Neuronal stem cell (in vitro differentiated cells): ENCODE measurements around the gene TMEM218.

Experiments
- DNase-seq: peaks from one replicate; pipeline ENCODE4 v3.0.0-alpha.2; 2013; ENCODE audit warnings: low spot score
- H2AFZ ChIP-seq: one replicate; pipeline ENCODE4 v1.6.1; 2013; ENCODE audit warnings: mild to moderate bottlenecking, low read length, inconsistent platforms
- H2AK5ac ChIP-seq: 2 replicates; pipeline ENCODE4 v1.6.1; 2013; ENCODE audit warnings: low read depth, mild to moderate bottlenecking, inconsistent platforms, low read length, moderate library complexity, mixed read lengths
- H2BK120ac ChIP-seq: 2 replicates; pipeline ENCODE4 v1.6.1; 2013; ENCODE audit warnings: low read depth, mild to moderate bottlenecking, inconsistent platforms, low read length, moderate library complexity, mixed read lengths
- H2BK12ac ChIP-seq: one replicate; pipeline ENCODE4 v1.6.1; 2013; ENCODE audit warnings: low read length, inconsistent platforms
- H2BK15ac ChIP-seq: 2 replicates; pipeline ENCODE4 v1.6.1; 2013; ENCODE audit warnings: mild to moderate bottlenecking, low read length, inconsistent platforms, mixed read lengths
- H2BK5ac ChIP-seq: one replicate; pipeline ENCODE4 v1.6.1; 2013; ENCODE audit warnings: inconsistent platforms, mild to moderate bottlenecking, low read length, moderate library complexity
- H3K14ac ChIP-seq: one replicate; pipeline ENCODE4 v1.6.1; 2013; ENCODE audit warnings: low read length, inconsistent platforms
- H3K18ac ChIP-seq: 2 replicates; pipeline ENCODE4 v1.6.1; 2013; ENCODE audit warnings: low read length, inconsistent platforms
- H3K23ac ChIP-seq: 2 replicates; pipeline ENCODE4 v1.6.1; 2013; ENCODE audit warnings: low read depth, mild to moderate bottlenecking, mixed read lengths, low read length, inconsistent platforms; ENCODE audit not compliant: poor library complexity
- H3K27ac ChIP-seq: replicated peaks from 3 replicates; pipeline ENCODE4 v1.5.1; 2013; ENCODE audit warnings: low read length, inconsistent platforms
- H3K27me3 ChIP-seq, 3 experiments: 2 replicates each; pipeline ENCODE4 v1.6.1; 2013; ENCODE audit warnings: low read length in 3 of 3, mild to moderate bottlenecking in 2 of 3, inconsistent platforms in 1 of 3, low read depth in 1 of 3, mixed read lengths in 1 of 3, moderate library complexity in 1 of 3; ENCODE audit not compliant: control insufficient read depth in 3 of 3, insufficient read depth in 3 of 3
- H3K36me3 ChIP-seq, 2 donors: replicated peaks in 1 of 2; 2 replicates each; pipeline ENCODE4 v1.6.1; 2013; ENCODE audit warnings: low read length in 2 of 2; ENCODE audit not compliant: control insufficient read depth in 2 of 2, insufficient read depth in 2 of 2
- H3K4ac ChIP-seq: 2 replicates; pipeline ENCODE4 v1.6.1; 2013; ENCODE audit warnings: inconsistent platforms, mild to moderate bottlenecking, low read length, moderate library complexity
- H3K4me1 ChIP-seq, 2 donors: 1 replicate in 1 of 2; 2 replicates in 1 of 2; pipeline ENCODE4 v1.6.1; 2013; ENCODE audit warnings: low read length in 2 of 2, low read depth in 1 of 2; ENCODE audit not compliant: control insufficient read depth in 2 of 2, insufficient read depth in 1 of 2
- H3K4me2 ChIP-seq: one replicate; pipeline ENCODE4 v1.6.1; 2013; ENCODE audit warnings: mild to moderate bottlenecking, low read length, inconsistent platforms; ENCODE audit not compliant: insufficient read depth, poor library complexity, severe bottlenecking
- H3K4me3 ChIP-seq, 2 donors: 2 replicates each; pipeline ENCODE4 v1.5.1; 2013; ENCODE audit warnings: low read length in 2 of 2, mild to moderate bottlenecking in 2 of 2, inconsistent platforms in 1 of 2, moderate library complexity in 1 of 2
- H3K79me1 ChIP-seq: one replicate; pipeline ENCODE4 v1.6.1; 2013; ENCODE audit warnings: low read depth, mild to moderate bottlenecking, inconsistent platforms, low read length, moderate library complexity
- H3K9ac ChIP-seq: one replicate; pipeline ENCODE4 v1.6.1; 2013; ENCODE audit warnings: mild to moderate bottlenecking, low read depth, low read length, inconsistent platforms; ENCODE audit not compliant: poor library complexity
- H3K9me3 ChIP-seq, 2 donors: replicated peaks in 1 of 2; 2 replicates each; pipeline versions ENCODE3 to v1.6.1; 2013; ENCODE audit warnings: low read length in 2 of 2, mild to moderate bottlenecking in 2 of 2, inconsistent platforms in 1 of 2, low read depth in 1 of 2, mixed read lengths in 1 of 2, moderate library complexity in 1 of 2; ENCODE audit not compliant: control insufficient read depth in 2 of 2, insufficient read depth in 1 of 2
- H4K8ac ChIP-seq: one replicate; pipeline ENCODE4 v1.6.1; 2013; ENCODE audit warnings: low read depth, mild to moderate bottlenecking, inconsistent platforms, low read length, moderate library complexity
- H4K91ac ChIP-seq: one replicate; pipeline ENCODE4 v1.6.1; 2013; ENCODE audit warnings: low read length, low read depth, mild to moderate bottlenecking, inconsistent platforms; ENCODE audit not compliant: poor library complexity
- WGBS, 2 donors: extraction: QIAGEN DNeasy Blood & Tissue Kit; methylation state at CpG; one replicate each; pipeline ENCODE4 v1.1.7; 2013; ENCODE audit warnings: missing lambda C conversion rate in 2 of 2, mixed read lengths in 1 of 2; ENCODE audit not compliant: insufficient read length in 2 of 2, insufficient replicate concordance in 1 of 2; ENCODE audit errors: extremely low coverage in 2 of 2; 5-methylcytosine and 5-hydroxymethylcytosine counted together

The TMEM218 gene

DNA sequence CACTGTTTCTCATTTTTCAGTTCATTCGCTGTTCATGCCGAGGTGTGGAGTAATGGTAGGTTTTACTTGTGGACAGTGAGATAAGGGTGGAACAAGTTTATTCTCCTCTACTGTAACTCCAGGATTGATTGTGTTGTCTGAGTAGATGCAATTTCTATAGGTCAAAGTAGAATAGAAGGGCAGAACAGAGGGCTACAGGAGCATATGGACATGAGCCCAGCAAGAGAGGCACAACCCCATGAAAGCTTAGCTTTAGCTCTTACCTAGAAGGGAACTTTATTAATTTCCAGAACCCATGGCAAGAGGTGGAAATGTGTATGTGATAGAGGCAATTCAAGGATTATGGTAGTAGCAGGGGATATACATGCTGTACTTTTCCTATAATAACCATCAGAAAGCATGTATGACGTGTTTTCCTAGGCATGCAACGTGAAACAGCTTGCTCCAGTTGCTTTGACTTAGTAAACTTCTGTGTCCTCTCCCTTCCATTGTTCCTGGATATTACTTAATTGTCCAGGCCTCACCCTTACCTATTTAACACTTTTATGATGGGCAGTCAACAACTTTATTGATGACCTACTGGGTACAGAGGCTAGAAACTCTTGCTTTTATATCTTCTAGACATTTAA is 62.1 kb downstream of the TMEM218 start:
- H2BK12ac ChIP-seq = no peak overlapping the region
- no peak for DNase-seq
- H4K91ac ChIP-seq = no peak overlapping the region

More for the DNA sequence above, 62.1 kb downstream of the TMEM218 start:
- Histone ChIP-seq H2AK5ac (no peak overlapping the region), H2BK15ac (no peak overlapping the region), H3K27ac (no peak overlapping the region), H3K4ac (no peak overlapping the region), H3K4me2 (no peak overlapping the region), H3K4me3 (no peak overlapping the region), H3K18ac (no peak overlapping the region), H2BK120ac (no peak overlapping the region), H3K9ac (no peak overlapping the region), H3K14ac (no peak overlapping the region), H3K9me3 (peaks cover 0 to 2% of the 10 kb centered on the region in 2 donors), H3K79me1 (no peaks in the 10 kb centered on the region), H3K23ac (no peak overlapping the region), H2BK5ac (no peak overlapping the region), H3K27me3 (peaks cover 0 to 2% (median 0%) of the 10 kb centered on the region in 3 experiments), H3K36me3 (peaks cover 0 to 2% of the 10 kb centered on the region in 2 donors), H2AFZ (no peak overlapping the region), H4K8ac (no peak overlapping the region), H3K4me1 (peaks cover 0 to 2% of the 10 kb centered on the region in 2 donors)
- WGBS, 2 donors = no CpG with 5 or more reads among the region's 4 CpGs
